ENCODE data around the gene NSMCE1.

GRCh38 chr16:27302126-27302525, 33.6 kb upstream of the NSMCE1 start:
- no peak for TF ChIP-seq GATA1 (IDR thresholded peaks at IDR 0.05; ENCODE audit: low read depth, low read length)
- no peak for TF ChIP-seq POLR2A (IDR thresholded peaks at IDR 0.05; ENCODE audit: low read length)
